DOHH2 (cell line): ENCODE measurements around the gene GBGT1.

ENCODE experiments used
- H3F3A ChIP-seq: fragments of 200-600 bp; sonication (generic), shearing (Covaris generic); 2 replicates; pipeline ENCODE4 v1.6.0; 2016; ENCODE audit warnings: antibody characterized with exemption, mild to moderate bottlenecking; ENCODE audit not compliant: control insufficient read depth, insufficient read depth
- H3K27ac ChIP-seq: fragments of 200-600 bp; sonication (generic); 2 replicates; pipeline ENCODE4 v1.5.1; 2014; ENCODE audit warnings: low read depth, mild to moderate bottlenecking, low read length, moderate library complexity
- H3K27me3 ChIP-seq: fragments of 200-600 bp; sonication (generic); 2 replicates; pipeline ENCODE4 v1.6.1; 2014; ENCODE audit warnings: mild to moderate bottlenecking, low read length, mixed read lengths; ENCODE audit not compliant: control insufficient read depth
- H3K36me3 ChIP-seq: fragments of 200-600 bp; sonication (generic); 2 replicates; pipeline ENCODE4 v1.6.1; 2014; ENCODE audit warnings: mild to moderate bottlenecking, low read length, moderate library complexity, mixed read lengths; ENCODE audit not compliant: control insufficient read depth
- H3K4me1 ChIP-seq: fragments of 200-600 bp; sonication (generic); 2 replicates; pipeline ENCODE4 v1.6.1; 2014; ENCODE audit warnings: mild to moderate bottlenecking, low read length, mixed read lengths; ENCODE audit not compliant: control insufficient read depth
- H3K4me2 ChIP-seq: fragments of 200-600 bp; sonication (generic); 2 replicates; pipeline ENCODE4 v1.6.0; 2014; ENCODE audit warnings: mild to moderate bottlenecking, low read length, moderate library complexity
- H3K4me3 ChIP-seq: fragments of 200-600 bp; sonication (generic); 2 replicates; pipeline ENCODE4 v1.5.1; 2014; ENCODE audit warnings: mild to moderate bottlenecking, low read length, mixed read lengths
- H3K79me2 ChIP-seq: fragments of 200-600 bp; sonication (generic); 2 replicates; pipeline ENCODE4 v1.6.1; 2014; ENCODE audit warnings: mild to moderate bottlenecking, low read length, mixed read lengths; ENCODE audit not compliant: control insufficient read depth
- H3K9me2 ChIP-seq: fragments of 200-600 bp; sonication (generic); replicated peaks from 2 replicates; pipeline ENCODE4 v1.6.1; 2014; ENCODE audit warnings: mild to moderate bottlenecking, low read length, mixed read lengths; ENCODE audit not compliant: control insufficient read depth
- H3K9me3 ChIP-seq: fragments of 200-600 bp; sonication (generic); 2 replicates; pipeline ENCODE4 v1.6.1; 2014; ENCODE audit warnings: antibody characterized with exemption, low read length, mixed read lengths; ENCODE audit not compliant: control insufficient read depth, insufficient read depth
- H4K20me1 ChIP-seq: fragments of 200-600 bp; sonication (generic); 2 replicates; pipeline ENCODE4 v1.6.0; 2014; ENCODE audit warnings: low read depth, mild to moderate bottlenecking, antibody characterized with exemption, low read length, moderate library complexity; ENCODE audit not compliant: control insufficient read depth, insufficient read depth
- EZH2phosphoT487 ChIP-seq: fragments of 200-600 bp; sonication (generic); IDR thresholded peaks from 2 replicates; pipeline ENCODE4 v1.6.1; 2017; ENCODE audit warnings: borderline replicate concordance, mild to moderate bottlenecking, antibody characterized with exemption, low read length, moderate library complexity, mixed read lengths
- TF ChIP-seq, protein P1 (sequence below): fragments of 200-600 bp; sonication (generic); IDR thresholded peaks from one replicate; pipeline ENCODE4 v1.5.1; 2014; ENCODE audit warnings: antibody characterized with exemption, mild to moderate bottlenecking, low read depth, low read length; ENCODE audit not compliant: poor library complexity, severe bottlenecking

Gene GBGT1

DNA sequence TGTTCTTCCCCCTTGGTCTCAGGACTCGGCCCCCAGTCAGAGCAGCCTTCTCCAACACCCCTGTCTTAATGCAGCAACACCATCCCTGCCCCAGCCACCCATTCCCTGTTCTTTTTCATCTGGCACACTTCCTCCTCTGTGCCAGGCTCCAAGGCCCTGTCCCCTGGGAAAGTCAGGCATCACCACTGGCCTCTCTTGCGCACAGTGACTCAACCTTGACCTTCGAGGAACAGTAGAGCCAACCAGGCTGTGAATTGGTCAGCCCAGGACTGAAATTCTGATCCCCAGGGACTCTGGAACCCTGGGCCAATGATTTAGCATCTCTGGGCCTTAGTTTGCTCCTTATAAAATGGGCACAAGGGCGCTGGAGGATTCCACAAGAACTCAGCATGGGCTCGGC, 32.2 kb downstream of the GBGT1 start:
- H3F3A ChIP-seq, result no peaks in the 10 kb centered on the region
- no peak overlapping the region for H3K27ac ChIP-seq
- H3K36me3 ChIP-seq, result peaks cover 3% of the 10 kb centered on the region; the same call in 1 of the 2 replicates
- H3K79me2 ChIP-seq, result peaks cover 74% of the 10 kb centered on the region
- no peak overlapping the region for H3K4me2 ChIP-seq
- peaks cover 23% of the 10 kb centered on the region for H3K4me1 ChIP-seq
- H3K4me3 ChIP-seq, result no peak overlapping the region
- no peaks in the 10 kb centered on the region for H3K27me3 ChIP-seq
- H3K9me2 ChIP-seq, result no peaks in the 10 kb centered on the region
- TF ChIP-seq, protein P1, sequence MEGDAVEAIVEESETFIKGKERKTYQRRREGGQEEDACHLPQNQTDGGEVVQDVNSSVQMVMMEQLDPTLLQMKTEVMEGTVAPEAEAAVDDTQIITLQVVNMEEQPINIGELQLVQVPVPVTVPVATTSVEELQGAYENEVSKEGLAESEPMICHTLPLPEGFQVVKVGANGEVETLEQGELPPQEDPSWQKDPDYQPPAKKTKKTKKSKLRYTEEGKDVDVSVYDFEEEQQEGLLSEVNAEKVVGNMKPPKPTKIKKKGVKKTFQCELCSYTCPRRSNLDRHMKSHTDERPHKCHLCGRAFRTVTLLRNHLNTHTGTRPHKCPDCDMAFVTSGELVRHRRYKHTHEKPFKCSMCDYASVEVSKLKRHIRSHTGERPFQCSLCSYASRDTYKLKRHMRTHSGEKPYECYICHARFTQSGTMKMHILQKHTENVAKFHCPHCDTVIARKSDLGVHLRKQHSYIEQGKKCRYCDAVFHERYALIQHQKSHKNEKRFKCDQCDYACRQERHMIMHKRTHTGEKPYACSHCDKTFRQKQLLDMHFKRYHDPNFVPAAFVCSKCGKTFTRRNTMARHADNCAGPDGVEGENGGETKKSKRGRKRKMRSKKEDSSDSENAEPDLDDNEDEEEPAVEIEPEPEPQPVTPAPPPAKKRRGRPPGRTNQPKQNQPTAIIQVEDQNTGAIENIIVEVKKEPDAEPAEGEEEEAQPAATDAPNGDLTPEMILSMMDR, result no peak
- no peaks in the 10 kb centered on the region for H3K9me3 ChIP-seq
- peaks cover 12% of the 10 kb centered on the region for H4K20me1 ChIP-seq

DNA sequence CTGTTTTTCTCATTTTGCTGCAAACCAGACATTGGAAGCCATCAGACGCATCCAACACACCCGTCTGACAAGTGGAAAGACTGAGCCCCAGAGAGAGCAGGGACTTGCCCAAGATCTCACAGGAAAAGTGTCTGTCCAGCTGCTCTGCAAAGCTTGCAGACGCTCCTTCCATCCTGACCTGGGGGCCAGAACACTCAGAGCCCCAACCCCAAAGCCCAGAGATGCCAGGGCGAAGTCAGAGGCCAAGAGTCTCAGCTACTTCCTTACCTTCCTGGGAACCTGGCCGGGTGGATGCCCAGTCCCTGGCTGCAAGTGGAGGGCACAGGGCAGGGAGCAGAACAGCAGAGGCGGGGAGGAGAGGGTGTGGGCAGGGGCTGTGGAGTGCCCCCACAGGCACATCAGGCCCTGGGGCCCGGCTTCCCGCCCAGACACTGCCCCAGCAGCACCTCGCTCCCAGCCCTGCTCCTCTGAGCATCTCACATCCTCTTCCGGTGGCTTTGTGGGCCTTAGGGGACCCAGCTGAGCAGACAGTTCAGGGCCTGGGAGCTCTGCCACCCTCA, 32.9 kb downstream of the GBGT1 start:
- peak overlapping the region; percentile 16; the same call in 1 of the 2 replicates for H3K4me2 ChIP-seq
- peaks cover 29% of the 10 kb centered on the region for H3K4me1 ChIP-seq
- peaks cover 72% of the 10 kb centered on the region for H3K79me2 ChIP-seq
- H3K27ac ChIP-seq, result no peak overlapping the region
- H3F3A ChIP-seq, result no peaks in the 10 kb centered on the region
- H3K36me3 ChIP-seq, result peaks cover 3% of the 10 kb centered on the region; the same call in 1 of the 2 replicates
- no peaks in the 10 kb centered on the region for H3K9me2 ChIP-seq
- H3K9me3 ChIP-seq, result no peaks in the 10 kb centered on the region
- H3K4me3 ChIP-seq, result no peak overlapping the region
- TF ChIP-seq EZH2phosphoT487, result no peak
- TF ChIP-seq, protein P1, result no peak
- H4K20me1 ChIP-seq, result peaks cover 18% of the 10 kb centered on the region
- H3K27me3 ChIP-seq, result no peaks in the 10 kb centered on the region

DNA sequence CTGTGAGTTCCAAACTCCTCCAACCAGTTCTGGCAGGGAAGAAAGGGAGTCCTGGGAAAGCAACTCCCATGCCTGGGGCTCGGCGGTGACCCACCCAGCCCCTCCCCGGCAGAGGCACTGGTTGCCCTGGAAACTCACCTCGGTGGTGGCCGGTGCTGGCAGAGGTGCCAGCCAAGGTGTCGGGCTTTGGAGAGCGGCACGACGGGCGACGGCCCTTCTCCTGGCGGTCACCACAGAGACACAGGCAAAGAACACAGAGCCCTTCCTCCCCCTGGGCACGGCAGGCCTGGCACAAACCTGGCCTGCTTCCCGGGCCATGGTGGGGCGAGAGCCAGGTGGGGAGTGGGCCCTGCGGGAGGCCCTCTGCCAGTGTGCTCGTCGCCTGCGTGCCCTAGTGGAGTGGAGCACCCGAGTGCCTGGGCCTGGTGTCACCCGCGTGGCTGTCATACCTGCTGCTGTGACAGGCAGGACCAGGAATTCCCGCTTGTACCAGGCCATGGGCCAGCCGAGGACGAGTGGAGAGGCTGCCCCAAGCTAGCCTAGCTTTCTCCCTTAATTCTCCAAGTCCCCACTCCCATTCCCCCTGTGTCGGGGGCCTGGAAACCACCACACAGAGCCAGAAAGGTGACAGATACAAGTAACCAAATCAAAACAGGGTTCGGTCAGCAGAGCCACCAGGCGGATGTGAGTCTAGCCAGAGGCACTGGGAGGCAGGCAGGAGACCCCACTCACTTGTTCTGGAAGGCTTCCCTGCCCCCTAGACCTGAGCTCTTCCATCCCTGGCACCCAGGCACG, 34.5 kb downstream of the GBGT1 start:
- Histone ChIP-seq H4K20me1 (peaks cover 20% of the 10 kb centered on the region), H3K4me1 (peaks cover 28% of the 10 kb centered on the region), H3K9me3 (no peaks in the 10 kb centered on the region), H3K4me2 (no peak overlapping the region), H3K4me3 (no peak overlapping the region), H3F3A (no peaks in the 10 kb centered on the region), H3K27ac (no peak overlapping the region), H3K79me2 (peaks cover 62% of the 10 kb centered on the region), H3K27me3 (no peaks in the 10 kb centered on the region), H3K9me2 (no peaks in the 10 kb centered on the region), H3K36me3 (peaks cover 3% of the 10 kb centered on the region; the same call in 1 of the 2 replicates)
- TF ChIP-seq, protein P1, result no peak
- no peak for TF ChIP-seq EZH2phosphoT487
